GM23338 (cell line): ENCODE results near the gene RNF31. TPM values are rescaled to one million over a fixed set of nuclear protein-coding genes. Genes with fewer than 3 reads are reported as not detected.

ENCODE experiments used
- ETS1 ChIP-seq: IDR thresholded peaks from 2 replicates; pipeline ENCODE4 v1.6.1; 2016; ENCODE audit warnings: antibody characterized with exemption
- EZH2 ChIP-seq: fragments of 200-600 bp; sonication (generic); IDR thresholded peaks from one replicate; pipeline ENCODE4 v1.8.0; 2017; ENCODE audit warnings: antibody characterized with exemption, mild to moderate bottlenecking, low read depth; ENCODE audit not compliant: unreplicated experiment
- EZH2phosphoT487 ChIP-seq: fragments of 200-600 bp; sonication (generic); IDR thresholded peaks from one replicate; pipeline ENCODE4 v1.8.1; 2018; ENCODE audit warnings: antibody characterized with exemption; ENCODE audit not compliant: unreplicated experiment
- POLR2AphosphoS5 ChIP-seq: IDR thresholded peaks from 2 replicates; pipeline ENCODE4 v1.6.1; 2016; ENCODE audit warnings: antibody characterized with exemption, low read depth
- REST ChIP-seq: IDR thresholded peaks from one replicate; pipeline ENCODE4 v1.6.1; 2018; ENCODE audit warnings: antibody characterized with exemption; ENCODE audit not compliant: unreplicated experiment
- ZNF114 ChIP-seq: fragments of 250-450 bp; sonication (Bioruptor Pico); IDR thresholded peaks from 2 replicates; pipeline ENCODE4 v1.5.0; 2020; ENCODE audit warnings: mild to moderate bottlenecking, moderate library complexity
- ZNF462 ChIP-seq: fragments of 250-450 bp; sonication (Bioruptor Pico); IDR thresholded peaks from 2 replicates; pipeline ENCODE4 v1.5.0; 2020; ENCODE audit warnings: mild to moderate bottlenecking, moderate library complexity
- polyA plus RNA-seq: library from polyadenylated mRNA; unstranded; fragments of >200 nt; fragmentation: Nextera tagmentation; extraction: Ambion mirVana; gene quantifications from 2 replicates; pipeline ENCODE4 v1.2.1, GENCODE V29; 2016
- total RNA-seq: library from RNA; depleted of rRNA; stranded (reverse); fragments of >200 nt; shearing (Covaris generic); gene quantifications from 2 replicates; pipeline ENCODE4 v1.2.3, GENCODE V29; 2014

RNF31 gene
- total and polyA plus RNA-seq, 2 experiments from 2014 or later: 54.8 to 87.4 TPM

- TF ChIP-seq ZNF462 (CRISPR knock-in tag) (no peak), REST (no peak), ZNF114 (CRISPR knock-in tag) (no peak), POLR2AphosphoS5 (no peak), EZH2 (no peak), ETS1 (no peak), EZH2phosphoT487 (no peak)
Measured at GRCh38 chr14:24181371-24182077, 34.2 kb downstream of the RNF31 start (continued).
